C4-2B (cell line): ENCODE results near the gene PLCH2.

Experiments used
- ZFX ChIP-seq: fragments of 450-650 bp; IDR thresholded peaks from 2 replicates; pipeline ENCODE4 v1.6.1; 2017
- TF ChIP-seq, protein P1 (sequence below): fragments of 450-650 bp; conservative IDR thresholded peaks from 2 replicates; pipeline ENCODE4 v1.5.1; 2017; ENCODE audit warnings: mild to moderate bottlenecking

DNA sequence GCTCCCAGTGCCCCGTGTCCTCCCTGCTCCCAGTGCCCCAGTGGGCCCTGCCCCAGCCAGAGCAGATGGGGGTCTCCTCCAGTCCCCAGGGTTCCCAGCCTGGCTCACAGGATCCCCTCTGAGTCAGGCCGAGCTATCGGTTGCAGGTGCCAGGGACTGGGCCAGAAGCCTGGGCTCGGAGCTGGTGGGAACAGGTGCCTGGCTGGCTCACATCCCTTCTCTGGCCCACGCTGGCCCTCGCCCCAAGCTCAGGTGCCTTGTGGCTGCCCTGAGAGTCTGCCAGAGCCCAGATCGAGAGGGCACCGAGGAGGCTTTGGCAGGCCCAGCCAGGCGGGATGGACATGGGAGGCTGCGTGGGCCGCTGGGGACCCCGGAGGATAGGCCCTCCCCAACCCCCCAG is 18.9 kb downstream of the PLCH2 start:
- TF ChIP-seq, protein P1, sequence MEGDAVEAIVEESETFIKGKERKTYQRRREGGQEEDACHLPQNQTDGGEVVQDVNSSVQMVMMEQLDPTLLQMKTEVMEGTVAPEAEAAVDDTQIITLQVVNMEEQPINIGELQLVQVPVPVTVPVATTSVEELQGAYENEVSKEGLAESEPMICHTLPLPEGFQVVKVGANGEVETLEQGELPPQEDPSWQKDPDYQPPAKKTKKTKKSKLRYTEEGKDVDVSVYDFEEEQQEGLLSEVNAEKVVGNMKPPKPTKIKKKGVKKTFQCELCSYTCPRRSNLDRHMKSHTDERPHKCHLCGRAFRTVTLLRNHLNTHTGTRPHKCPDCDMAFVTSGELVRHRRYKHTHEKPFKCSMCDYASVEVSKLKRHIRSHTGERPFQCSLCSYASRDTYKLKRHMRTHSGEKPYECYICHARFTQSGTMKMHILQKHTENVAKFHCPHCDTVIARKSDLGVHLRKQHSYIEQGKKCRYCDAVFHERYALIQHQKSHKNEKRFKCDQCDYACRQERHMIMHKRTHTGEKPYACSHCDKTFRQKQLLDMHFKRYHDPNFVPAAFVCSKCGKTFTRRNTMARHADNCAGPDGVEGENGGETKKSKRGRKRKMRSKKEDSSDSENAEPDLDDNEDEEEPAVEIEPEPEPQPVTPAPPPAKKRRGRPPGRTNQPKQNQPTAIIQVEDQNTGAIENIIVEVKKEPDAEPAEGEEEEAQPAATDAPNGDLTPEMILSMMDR, result no peak
- TF ChIP-seq ZFX, result no peak
